Measurements from ENCODE around the gene ENTHD1. TPM values are rescaled to one million over a fixed set of nuclear protein-coding genes. Genes with fewer than 3 reads are reported as not detected.

Gene ENTHD1
- total RNA-seq, 2 donors from 2014 or later: not detected

DNA sequence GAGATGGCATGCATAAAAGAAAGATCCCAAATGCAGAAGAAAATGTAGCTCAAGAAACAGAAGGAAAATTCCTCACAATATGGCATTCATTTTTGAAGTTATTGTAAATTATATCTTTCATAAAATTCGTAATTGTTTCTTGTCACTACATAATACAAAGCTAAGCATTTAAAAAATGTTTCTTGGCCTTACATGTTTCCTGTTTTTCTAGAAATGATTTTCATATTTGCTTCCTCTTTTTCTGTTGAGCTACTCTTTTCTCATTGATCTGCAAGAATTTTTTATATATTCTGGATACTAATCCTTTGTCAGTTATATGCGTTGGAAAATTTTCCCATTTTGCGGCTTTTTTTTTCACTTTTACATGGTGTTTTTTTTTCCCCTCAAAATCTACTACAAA, 48.0 kb downstream of the ENTHD1 start:
- H3K9ac ChIP-seq (ENCODE audit: extremely low read depth, low read length, poor library complexity, severe bottlenecking): no peak overlapping the region
- H3K4me1 Mint-ChIP-seq: no peaks in the 10 kb centered on the region
- peaks cover 1% of the 10 kb centered on the region for H3K9me3 Mint-ChIP-seq
- H3K27ac ChIP-seq (ENCODE audit: low read depth, low read length): no peak overlapping the region
- no peak for DNase-seq
- no peak overlapping the region for H3K4me3 Mint-ChIP-seq
- H3K27me3 ChIP-seq (ENCODE audit: control insufficient read depth, insufficient read depth, low read length, poor library complexity, severe bottlenecking): no peaks in the 10 kb centered on the region
- no peaks in the 10 kb centered on the region for H3K36me3 ChIP-seq (ENCODE audit: control insufficient read depth, insufficient read depth, low read length)
- no peaks in the 10 kb centered on the region for H3K36me3 Mint-ChIP-seq (ENCODE audit: low read depth)
- H3K27ac Mint-ChIP-seq: no peak overlapping the region
- no peaks in the 10 kb centered on the region for H3K27me3 Mint-ChIP-seq (ENCODE audit: insufficient read depth)
- no peaks in the 10 kb centered on the region for H3K4me1 ChIP-seq (ENCODE audit: control insufficient read depth, insufficient read depth, low read length)
- TF ChIP-seq, protein P1, sequence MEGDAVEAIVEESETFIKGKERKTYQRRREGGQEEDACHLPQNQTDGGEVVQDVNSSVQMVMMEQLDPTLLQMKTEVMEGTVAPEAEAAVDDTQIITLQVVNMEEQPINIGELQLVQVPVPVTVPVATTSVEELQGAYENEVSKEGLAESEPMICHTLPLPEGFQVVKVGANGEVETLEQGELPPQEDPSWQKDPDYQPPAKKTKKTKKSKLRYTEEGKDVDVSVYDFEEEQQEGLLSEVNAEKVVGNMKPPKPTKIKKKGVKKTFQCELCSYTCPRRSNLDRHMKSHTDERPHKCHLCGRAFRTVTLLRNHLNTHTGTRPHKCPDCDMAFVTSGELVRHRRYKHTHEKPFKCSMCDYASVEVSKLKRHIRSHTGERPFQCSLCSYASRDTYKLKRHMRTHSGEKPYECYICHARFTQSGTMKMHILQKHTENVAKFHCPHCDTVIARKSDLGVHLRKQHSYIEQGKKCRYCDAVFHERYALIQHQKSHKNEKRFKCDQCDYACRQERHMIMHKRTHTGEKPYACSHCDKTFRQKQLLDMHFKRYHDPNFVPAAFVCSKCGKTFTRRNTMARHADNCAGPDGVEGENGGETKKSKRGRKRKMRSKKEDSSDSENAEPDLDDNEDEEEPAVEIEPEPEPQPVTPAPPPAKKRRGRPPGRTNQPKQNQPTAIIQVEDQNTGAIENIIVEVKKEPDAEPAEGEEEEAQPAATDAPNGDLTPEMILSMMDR (conservative IDR thresholded peaks at IDR 0.05): no peak
- H3K9me3 ChIP-seq (ENCODE audit: control insufficient read depth, low read length): no peaks in the 10 kb centered on the region
- 100% methylated on average over 2 of the region's 3 CpGs; no CpG with 5 or more reads in 1 of the 2 experiments for WGBS, 2 experiments (ENCODE audit: insufficient coverage in 1 of 2, insufficient read length in 1 of 2)
- H3K4me3 ChIP-seq (ENCODE audit: low read length): no peak overlapping the region

DNA sequence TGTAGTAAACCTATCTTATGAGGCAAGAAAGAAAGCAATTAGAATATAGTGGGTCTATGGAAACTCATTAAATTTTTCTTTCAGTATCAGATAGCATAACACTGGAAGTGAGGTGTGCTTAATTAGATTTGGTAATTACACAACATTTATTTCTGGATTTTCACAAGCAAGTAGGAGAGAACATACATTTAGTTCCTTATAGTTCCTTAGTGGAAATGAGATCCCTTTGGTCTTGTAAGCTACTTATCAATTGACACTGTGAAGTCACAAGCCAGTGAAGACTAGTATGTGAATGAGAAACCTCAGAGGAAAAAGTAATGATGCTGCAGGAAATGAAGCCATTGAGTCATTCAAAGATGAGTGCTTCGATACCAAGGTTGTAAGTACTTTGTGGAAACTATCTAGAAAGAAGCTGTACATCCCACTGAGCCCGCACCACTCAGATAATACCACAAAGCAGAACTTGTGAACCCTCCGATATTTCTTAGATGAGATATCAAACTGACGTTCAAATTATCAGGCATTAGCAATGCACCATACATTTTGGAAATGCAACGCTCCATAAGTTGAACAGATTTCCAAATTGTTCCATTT, 53.5 kb downstream of the ENTHD1 start:
- Mint-ChIP-seq H3K9me3 (peaks cover 1% of the 10 kb centered on the region), H3K4me1 (no peaks in the 10 kb centered on the region), H3K27me3 (ENCODE audit: insufficient read depth) (peaks cover 5% of the 10 kb centered on the region), H3K4me3 (no peak overlapping the region), H3K27ac (no peak overlapping the region), H3K36me3 (ENCODE audit: low read depth) (no peaks in the 10 kb centered on the region)
- H3K4me1 ChIP-seq (ENCODE audit: control insufficient read depth, insufficient read depth, low read length): no peaks in the 10 kb centered on the region
- H3K4me3 ChIP-seq (ENCODE audit: low read length): no peak overlapping the region
- DNase-seq: no peak
- no peaks in the 10 kb centered on the region for H3K9me3 ChIP-seq (ENCODE audit: control insufficient read depth, low read length)
- no peak overlapping the region for H3K27ac ChIP-seq (ENCODE audit: low read depth, low read length)
- H3K36me3 ChIP-seq (ENCODE audit: control insufficient read depth, insufficient read depth, low read length): no peaks in the 10 kb centered on the region
- peaks cover 9% of the 10 kb centered on the region for H3K27me3 ChIP-seq (ENCODE audit: control insufficient read depth, insufficient read depth, low read length, poor library complexity, severe bottlenecking)
- TF ChIP-seq, protein P1 (conservative IDR thresholded peaks at IDR 0.05): no peak
- no peak overlapping the region for H3K9ac ChIP-seq (ENCODE audit: extremely low read depth, low read length, poor library complexity, severe bottlenecking)
- 91 to 94% methylated on average over 4 of the region's 5 CpGs for WGBS, 2 experiments (ENCODE audit: insufficient coverage in 1 of 2, insufficient read length in 1 of 2)

DNA sequence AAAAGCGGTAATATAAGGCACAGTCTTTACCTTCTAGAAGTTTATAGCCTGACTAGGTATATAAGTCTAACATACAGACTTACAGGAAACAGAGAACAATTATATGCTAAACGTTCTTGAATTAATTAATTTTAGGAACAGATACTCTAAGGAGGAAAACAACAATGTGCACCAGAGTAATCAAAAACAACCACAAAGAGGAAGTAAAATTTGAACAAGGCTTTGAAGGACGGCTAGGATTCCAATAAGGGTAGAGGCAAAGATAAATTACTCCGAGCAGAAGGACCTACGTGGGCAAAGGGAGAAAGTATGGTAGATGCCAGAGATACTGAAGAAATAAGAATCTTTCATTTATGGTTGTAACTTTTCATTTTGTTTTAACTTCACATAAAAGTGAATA, 54.4 kb downstream of the ENTHD1 start:
- Histone ChIP-seq H3K4me1 (ENCODE audit: control insufficient read depth, insufficient read depth, low read length) (no peaks in the 10 kb centered on the region), H3K4me3 (ENCODE audit: low read length) (no peak overlapping the region), H3K27ac (ENCODE audit: low read depth, low read length) (no peak overlapping the region), H3K9ac (ENCODE audit: extremely low read depth, low read length, poor library complexity, severe bottlenecking) (no peak overlapping the region), H3K9me3 (ENCODE audit: control insufficient read depth, low read length) (no peaks in the 10 kb centered on the region), H3K27me3 (ENCODE audit: control insufficient read depth, insufficient read depth, low read length, poor library complexity, severe bottlenecking) (peaks cover 9% of the 10 kb centered on the region), H3K36me3 (ENCODE audit: control insufficient read depth, insufficient read depth, low read length) (no peaks in the 10 kb centered on the region)
- TF ChIP-seq, protein P1 (conservative IDR thresholded peaks at IDR 0.05): no peak
- no peaks in the 10 kb centered on the region for H3K36me3 Mint-ChIP-seq (ENCODE audit: low read depth)
- H3K4me3 Mint-ChIP-seq: no peak overlapping the region
- peaks cover 5% of the 10 kb centered on the region for H3K27me3 Mint-ChIP-seq (ENCODE audit: insufficient read depth)
- 91 to 95% methylated on average over 4 of the region's 5 CpGs for WGBS, 2 experiments (ENCODE audit: insufficient coverage in 1 of 2, insufficient read length in 1 of 2)
- DNase-seq: no peak
- no peaks in the 10 kb centered on the region for H3K4me1 Mint-ChIP-seq
- peaks cover 1% of the 10 kb centered on the region for H3K9me3 Mint-ChIP-seq
- H3K27ac Mint-ChIP-seq: no peak overlapping the region
